Liver (tissue), 9 donors: ENCODE measurements around the gene CMTM1. TPM values are rescaled to one million over a fixed set of nuclear protein-coding genes. Genes with fewer than 3 reads are reported as not detected.

Experiments used
- DNase-seq: peaks from one replicate; pipeline ENCODE4 v3.0.0-alpha.2; 2017; ENCODE audit warnings: low spot score
- H3K27ac ChIP-seq, 2 donors: one replicate each; pipeline ENCODE4 v1.7.0; 2013; ENCODE audit warnings: inconsistent platforms in 2 of 2, low read length in 2 of 2, control low read depth in 1 of 2, low read depth in 1 of 2, mild to moderate bottlenecking in 1 of 2
- H3K27me3 ChIP-seq, 4 donors: one replicate each; pipeline versions ENCODE4 v1.6.1 to v1.7.0; 2013; ENCODE audit warnings: low read length in 3 of 4, inconsistent platforms in 1 of 4, mild to moderate bottlenecking in 1 of 4, moderate library complexity in 1 of 4; ENCODE audit not compliant: control insufficient read depth in 4 of 4, insufficient read depth in 4 of 4
- H3K36me3 ChIP-seq, 4 donors: one replicate each; pipeline versions ENCODE4 v1.6.1 to v1.7.0; 2013; ENCODE audit warnings: low read length in 3 of 4, mild to moderate bottlenecking in 3 of 4, low read depth in 1 of 4, moderate library complexity in 1 of 4; ENCODE audit not compliant: control insufficient read depth in 4 of 4, insufficient read depth in 3 of 4
- H3K4me1 ChIP-seq, 4 donors: one replicate each; pipeline versions ENCODE4 v1.6.1 to v1.7.0; 2013; ENCODE audit warnings: low read length in 3 of 4, mild to moderate bottlenecking in 3 of 4, moderate library complexity in 1 of 4; ENCODE audit not compliant: control insufficient read depth in 4 of 4, insufficient read depth in 4 of 4
- H3K4me3 ChIP-seq, 3 donors: one replicate each; pipeline versions ENCODE4 v1.6.1 to v1.7.0; 2013; ENCODE audit warnings: low read length in 3 of 3, control low read depth in 1 of 3, low read depth in 1 of 3, mild to moderate bottlenecking in 1 of 3
- H3K9ac ChIP-seq, 2 donors: one replicate each; pipeline ENCODE4 v1.7.0; 2013; ENCODE audit warnings: low read length in 2 of 2, mild to moderate bottlenecking in 2 of 2, moderate library complexity in 2 of 2, control low read depth in 1 of 2, low read depth in 1 of 2
- H3K9me3 ChIP-seq, 4 donors: one replicate each; pipeline versions ENCODE4 v1.6.1 to v1.7.0; 2013; ENCODE audit warnings: low read length in 3 of 4; ENCODE audit not compliant: control insufficient read depth in 4 of 4
- ATF3 ChIP-seq: IDR thresholded peaks from 2 replicates; pipeline ENCODE4 v1.6.1; 2016; ENCODE audit warnings: antibody characterized with exemption
- EGR1 ChIP-seq, 2 donors: IDR thresholded peaks; 2 replicates each; pipeline ENCODE4 v1.6.1; 2016 to 2018; ENCODE audit warnings: antibody characterized with exemption in 2 of 2, low read depth in 2 of 2
- FOXA1 ChIP-seq: IDR thresholded peaks from 2 replicates; pipeline ENCODE4 v1.6.1; 2016; ENCODE audit warnings: antibody characterized with exemption
- FOXA2 ChIP-seq: IDR thresholded peaks from 2 replicates; pipeline ENCODE4 v1.6.1; 2016; ENCODE audit warnings: antibody characterized with exemption
- JUND ChIP-seq, 2 donors: IDR thresholded peaks; 2 replicates each; pipeline ENCODE4 v1.6.1; 2016; ENCODE audit warnings: antibody characterized with exemption in 2 of 2
- RAD21 ChIP-seq, 2 donors: IDR thresholded peaks; 2 replicates each; pipeline ENCODE4 v1.6.1; 2016; ENCODE audit warnings: antibody characterized with exemption in 2 of 2, mild to moderate bottlenecking in 2 of 2
- RXRA ChIP-seq, 2 donors: IDR thresholded peaks; 2 replicates each; pipeline ENCODE4 v1.6.1; 2017 to 2018; ENCODE audit warnings: antibody characterized with exemption in 2 of 2, mild to moderate bottlenecking in 1 of 2
- SP1 ChIP-seq: IDR thresholded peaks from 2 replicates; pipeline ENCODE4 v1.6.1; 2018; ENCODE audit warnings: antibody characterized with exemption, mild to moderate bottlenecking
- TAF1 ChIP-seq: conservative IDR thresholded peaks from 2 replicates; pipeline ENCODE4 v1.6.1; 2016; ENCODE audit warnings: antibody characterized with exemption, mild to moderate bottlenecking
- YY1 ChIP-seq: IDR thresholded peaks from 2 replicates; pipeline ENCODE4 v1.6.1; 2016; ENCODE audit warnings: antibody characterized with exemption, mild to moderate bottlenecking
- ZBTB33 ChIP-seq: IDR thresholded peaks from 2 replicates; pipeline ENCODE4 v1.6.1; 2016; ENCODE audit warnings: antibody characterized with exemption
- WGBS: extraction: QIAGEN DNeasy Blood & Tissue Kit; methylation state at CpG from one replicate; pipeline ENCODE4 v1.1.7; 2013; 5-methylcytosine and 5-hydroxymethylcytosine counted together
- polyA plus RNA-seq, 2 donors: library from polyadenylated mRNA; stranded (reverse) in 1 of 2; unstranded in 1 of 2; fragments of 200-250 nt in 1 of 2; fragments of >200 nt in 1 of 2; fragmentation: Nextera tagmentation in 1 of 2; extraction: Ambion mirVana in 1 of 2; gene quantifications; one replicate each; pipeline versions ENCODE4 v1.2.1 to v1.2.3, GENCODE V29; 2013 to 2015
- total RNA-seq, 2 donors: library from RNA; depleted of rRNA; stranded (reverse); fragments of >200 nt; gene quantifications; one replicate each; pipeline ENCODE4 v1.2.3, GENCODE V29; 2014
- TF ChIP-seq, protein P1 (sequence below): IDR thresholded peaks from 2 replicates; pipeline ENCODE4 v1.6.1; 2016; ENCODE audit warnings: antibody characterized with exemption, mild to moderate bottlenecking
- TF ChIP-seq, protein P2 (sequence below): fragments of 150-350 bp; IDR thresholded peaks from 2 replicates; pipeline ENCODE4 v1.5.1; 2017; ENCODE audit warnings: improper control_type of control experiment, low read depth, low read length; ENCODE audit not compliant: missing input control
- donor health status: healthy.
- donor health status: healthy.
- donor health status: healthy.
- donor health status: healthy.
- donor health status: healthy.

CMTM1 gene
- total and polyA plus RNA-seq, 4 donors: 0.32 to 0.84 (median 0.49) TPM

DNA sequence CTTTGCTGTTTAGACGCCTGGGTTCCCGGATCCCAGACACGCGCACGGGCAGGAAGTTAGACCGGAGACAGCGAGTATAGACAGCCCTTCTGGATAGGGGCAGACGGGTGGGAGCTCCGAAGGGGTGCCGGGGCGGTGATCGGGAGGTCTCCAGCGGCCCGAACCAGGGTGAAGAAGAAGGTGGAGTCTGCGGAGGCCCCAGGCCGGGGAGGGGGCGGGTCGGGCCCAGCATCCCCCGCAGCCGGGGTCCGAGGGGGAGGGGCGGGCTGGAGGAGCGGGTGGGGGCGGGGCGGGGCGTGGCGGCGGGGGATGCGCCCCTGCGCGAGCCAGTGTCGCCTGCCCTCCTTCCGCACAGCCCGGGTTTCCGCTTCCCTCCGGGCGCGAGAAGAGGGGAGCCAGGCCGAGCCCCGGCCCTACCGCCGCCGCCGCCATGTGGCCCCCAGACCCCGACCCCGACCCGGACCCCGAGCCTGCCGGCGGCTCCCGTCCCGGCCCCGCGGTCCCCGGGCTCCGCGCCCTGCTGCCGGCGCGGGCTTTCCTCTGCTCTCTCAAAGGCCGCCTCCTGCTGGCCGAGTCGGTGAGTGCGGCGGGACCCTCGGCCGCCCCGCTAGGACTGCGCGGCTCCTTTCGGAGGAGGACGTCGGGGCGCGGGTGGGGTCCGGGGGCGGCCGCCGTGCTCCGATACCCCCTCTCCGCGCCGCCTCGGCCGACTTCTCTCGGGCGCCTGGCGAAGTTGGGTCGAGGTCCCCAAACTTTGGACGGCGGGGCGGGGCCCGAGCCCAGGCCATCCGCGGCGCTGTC lies 38.3 kb downstream of the CMTM1 start, which contains the start of gene CMTM3:
TSS of gene CMTM3 (plus strand) at position 329 of the 801 bp plus-strand sequence. CDS start at position 431, 102 bp downstream.
- Histone ChIP-seq H3K4me3 (peak within 1 kb of the TSS; percentile 1 to 70 (median 26)), H3K9ac (no peak within 1 kb of the TSS), H3K27ac (peak within 1 kb of the TSS; percentile 35 to 39), H3K36me3 (no peaks in the 10 kb centered on the region), H3K9me3 (no peaks in the 10 kb centered on the region), H3K27me3 (no peaks in the 10 kb centered on the region), H3K4me1 (peaks cover 2 to 19% (median 8%) of the 10 kb centered on the region in 4 donors)
- TF ChIP-seq, protein P1, sequence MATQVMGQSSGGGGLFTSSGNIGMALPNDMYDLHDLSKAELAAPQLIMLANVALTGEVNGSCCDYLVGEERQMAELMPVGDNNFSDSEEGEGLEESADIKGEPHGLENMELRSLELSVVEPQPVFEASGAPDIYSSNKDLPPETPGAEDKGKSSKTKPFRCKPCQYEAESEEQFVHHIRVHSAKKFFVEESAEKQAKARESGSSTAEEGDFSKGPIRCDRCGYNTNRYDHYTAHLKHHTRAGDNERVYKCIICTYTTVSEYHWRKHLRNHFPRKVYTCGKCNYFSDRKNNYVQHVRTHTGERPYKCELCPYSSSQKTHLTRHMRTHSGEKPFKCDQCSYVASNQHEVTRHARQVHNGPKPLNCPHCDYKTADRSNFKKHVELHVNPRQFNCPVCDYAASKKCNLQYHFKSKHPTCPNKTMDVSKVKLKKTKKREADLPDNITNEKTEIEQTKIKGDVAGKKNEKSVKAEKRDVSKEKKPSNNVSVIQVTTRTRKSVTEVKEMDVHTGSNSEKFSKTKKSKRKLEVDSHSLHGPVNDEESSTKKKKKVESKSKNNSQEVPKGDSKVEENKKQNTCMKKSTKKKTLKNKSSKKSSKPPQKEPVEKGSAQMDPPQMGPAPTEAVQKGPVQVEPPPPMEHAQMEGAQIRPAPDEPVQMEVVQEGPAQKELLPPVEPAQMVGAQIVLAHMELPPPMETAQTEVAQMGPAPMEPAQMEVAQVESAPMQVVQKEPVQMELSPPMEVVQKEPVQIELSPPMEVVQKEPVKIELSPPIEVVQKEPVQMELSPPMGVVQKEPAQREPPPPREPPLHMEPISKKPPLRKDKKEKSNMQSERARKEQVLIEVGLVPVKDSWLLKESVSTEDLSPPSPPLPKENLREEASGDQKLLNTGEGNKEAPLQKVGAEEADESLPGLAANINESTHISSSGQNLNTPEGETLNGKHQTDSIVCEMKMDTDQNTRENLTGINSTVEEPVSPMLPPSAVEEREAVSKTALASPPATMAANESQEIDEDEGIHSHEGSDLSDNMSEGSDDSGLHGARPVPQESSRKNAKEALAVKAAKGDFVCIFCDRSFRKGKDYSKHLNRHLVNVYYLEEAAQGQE: no peak
- TF ChIP-seq, protein P2, sequence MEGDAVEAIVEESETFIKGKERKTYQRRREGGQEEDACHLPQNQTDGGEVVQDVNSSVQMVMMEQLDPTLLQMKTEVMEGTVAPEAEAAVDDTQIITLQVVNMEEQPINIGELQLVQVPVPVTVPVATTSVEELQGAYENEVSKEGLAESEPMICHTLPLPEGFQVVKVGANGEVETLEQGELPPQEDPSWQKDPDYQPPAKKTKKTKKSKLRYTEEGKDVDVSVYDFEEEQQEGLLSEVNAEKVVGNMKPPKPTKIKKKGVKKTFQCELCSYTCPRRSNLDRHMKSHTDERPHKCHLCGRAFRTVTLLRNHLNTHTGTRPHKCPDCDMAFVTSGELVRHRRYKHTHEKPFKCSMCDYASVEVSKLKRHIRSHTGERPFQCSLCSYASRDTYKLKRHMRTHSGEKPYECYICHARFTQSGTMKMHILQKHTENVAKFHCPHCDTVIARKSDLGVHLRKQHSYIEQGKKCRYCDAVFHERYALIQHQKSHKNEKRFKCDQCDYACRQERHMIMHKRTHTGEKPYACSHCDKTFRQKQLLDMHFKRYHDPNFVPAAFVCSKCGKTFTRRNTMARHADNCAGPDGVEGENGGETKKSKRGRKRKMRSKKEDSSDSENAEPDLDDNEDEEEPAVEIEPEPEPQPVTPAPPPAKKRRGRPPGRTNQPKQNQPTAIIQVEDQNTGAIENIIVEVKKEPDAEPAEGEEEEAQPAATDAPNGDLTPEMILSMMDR: peak; percentile 50
- TF ChIP-seq RAD21 (IDR thresholded peaks at IDR 0.05) (peak; percentile 32 to 69), YY1 (no peak), EGR1 (IDR thresholded peaks at IDR 0.05; ENCODE audit: low read depth in 2 of 2) (no peak), TAF1 (no peak), SP1 (no peak), FOXA1 (no peak), ATF3 (no peak), ZBTB33 (no peak), FOXA2 (no peak), RXRA (IDR thresholded peaks at IDR 0.05) (no peak), JUND (IDR thresholded peaks at IDR 0.05) (no peak)
- 3% methylated on average over 96 of the region's 96 CpGs for WGBS
- DNase-seq: peak; percentile 70
